Mesenteric fat pad (tissue), 1 donor: ENCODE data around the gene AKNAD1. TPM values are rescaled to one million over a fixed set of nuclear protein-coding genes. Genes with fewer than 3 reads are reported as not detected.
"Not testable (repeated sequence)": the region's sequence is repeated elsewhere in the genome, so short reads cannot be mapped to it uniquely, and the experiment has no call there.

Source experiments
- DNase-seq: peaks from one replicate; pipeline ENCODE4 v3.0.0-alpha.2; 2020; ENCODE audit warnings: low spot score
- long read RNA-seq: library from polyadenylated mRNA; unstranded; transcript quantifications from one replicate; pipeline ENCODE4 v2.0.0, GENCODE V29; 2020
- total RNA-seq: library from RNA; stranded (reverse); fragmentation: NEBNext Ultra II Directional; extraction: Animal tissue kit (Norgen Biotek cat#: 25700); gene quantifications from one replicate; pipeline ENCODE4 v1.2.1, GENCODE V29; 2021
- donor health status: DM: yes; HTN: yes; CAD: no.

AKNAD1 gene
- total RNA-seq: not detected
- long read RNA-seq, partial matches to known transcripts: 0 of 1 reads
- long read RNA-seq, other reads (novel, unspliced or antisense): 1 of 1 reads

- no peak for DNase-seq
Observed at GRCh38 chr1:108856994-108857393, at the start of gene AKNAD1. TSS of gene AKNAD1 (minus strand) at chr1:108857094. CDS start at chr1:108852664, 4,430 bp downstream.

- DNase-seq: no peak
Observed at GRCh38 chr1:108901106-108901505, 44.2 kb upstream of the AKNAD1 start.

- DNase-seq: no peak
Observed at GRCh38 chr1:108897865-108898720, 41.2 kb upstream of the AKNAD1 start.

- DNase-seq: no peak
Observed at GRCh38 chr1:108896146-108897145, 39.6 kb upstream of the AKNAD1 start.

GRCh38 chr1:108893141-108893530 lies 36.2 kb upstream of the AKNAD1 start:
- no peak for DNase-seq

GRCh38 chr1:108892356-108893140 lies 35.7 kb upstream of the AKNAD1 start:
- DNase-seq: no peak

GRCh38 chr1:108889706-108890384 lies 33.0 kb upstream of the AKNAD1 start:
- DNase-seq: no peak

GRCh38 chr1:108889006-108889645 lies 32.2 kb upstream of the AKNAD1 start:
- not testable (repeated sequence) for DNase-seq

- no peak for DNase-seq
Observed at GRCh38 chr1:108886292-108886691, 29.4 kb upstream of the AKNAD1 start.

GRCh38 chr1:108884968-108885367 lies 28.1 kb upstream of the AKNAD1 start:
- no peak for DNase-seq

GRCh38 chr1:108882837-108883236 lies 25.9 kb upstream of the AKNAD1 start:
- no peak for DNase-seq

GRCh38 chr1:108881369-108881768 lies 24.5 kb upstream of the AKNAD1 start:
- DNase-seq: no peak

- no peak for DNase-seq
Observed at GRCh38 chr1:108880850-108881249, 24.0 kb upstream of the AKNAD1 start.

- DNase-seq: no peak
Observed at GRCh38 chr1:108878678-108879077, 21.8 kb upstream of the AKNAD1 start.

GRCh38 chr1:108878160-108878469 lies 21.2 kb upstream of the AKNAD1 start:
- DNase-seq: no peak

GRCh38 chr1:108877348-108878159 lies 20.7 kb upstream of the AKNAD1 start:
- DNase-seq: no peak

GRCh38 chr1:108871050-108871724 lies 14.3 kb upstream of the AKNAD1 start:
- no peak for DNase-seq

- DNase-seq: no peak
Observed at GRCh38 chr1:108865316-108865910, 8.5 kb upstream of the AKNAD1 start.
